HG03039 (cell line): ENCODE measurements around the gene CYP2W1.
"Not testable (repeated sequence)": the region's sequence is repeated elsewhere in the genome, so short reads cannot be mapped to it uniquely, and the experiment has no call there.

Experiments
- ATAC-seq: cut with Tn5 transposase; IDR thresholded peaks from one replicate; pipeline ENCODE4 v1.9.1; 2021; ENCODE audit warnings: mild to moderate bottlenecking, moderate library complexity; ENCODE audit not compliant: unreplicated experiment

CYP2W1 gene

DNA sequence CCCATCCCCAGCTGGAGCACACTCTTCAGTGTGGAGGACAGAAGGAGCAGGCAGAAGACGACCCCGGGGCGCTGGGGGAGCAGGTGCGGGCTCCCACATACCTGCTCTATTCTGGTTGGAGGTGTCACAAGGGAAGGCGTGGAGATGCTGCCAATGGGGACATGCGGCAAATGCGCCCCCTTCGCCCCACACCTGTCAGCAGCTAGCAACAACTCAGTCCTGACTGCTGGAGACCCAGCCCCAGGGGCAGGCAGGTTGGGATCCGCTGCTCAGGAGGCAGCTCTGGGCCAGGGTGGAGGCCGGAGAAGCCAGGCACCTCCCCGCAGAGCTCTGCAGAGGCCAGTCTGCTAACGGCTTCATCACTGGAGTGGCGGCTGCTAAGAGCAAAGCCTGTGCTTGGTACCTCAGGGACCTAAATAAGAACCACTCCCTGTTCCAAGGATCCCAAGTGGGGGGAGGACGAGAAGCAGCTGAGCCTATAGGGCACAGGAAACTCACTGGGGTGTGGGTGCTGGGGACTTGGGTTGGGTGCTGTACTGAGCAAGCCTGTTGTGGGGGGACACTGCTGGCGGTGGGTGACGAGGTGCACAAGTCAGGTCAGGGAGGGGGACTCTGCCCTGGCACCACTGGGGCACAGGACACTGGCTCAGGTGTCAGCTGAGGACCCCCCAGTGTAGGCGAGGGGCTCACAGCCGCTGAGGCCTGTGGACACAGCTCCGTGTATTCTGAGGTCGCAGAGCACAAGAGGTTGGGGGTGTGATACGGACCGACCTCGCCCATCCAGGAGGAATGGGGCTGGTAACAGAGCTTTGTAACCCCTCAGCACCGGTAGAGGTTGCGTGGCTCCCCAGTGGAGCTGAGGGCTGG is 42.1 kb downstream of the CYP2W1 start:
- ATAC-seq, result no peak

DNA sequence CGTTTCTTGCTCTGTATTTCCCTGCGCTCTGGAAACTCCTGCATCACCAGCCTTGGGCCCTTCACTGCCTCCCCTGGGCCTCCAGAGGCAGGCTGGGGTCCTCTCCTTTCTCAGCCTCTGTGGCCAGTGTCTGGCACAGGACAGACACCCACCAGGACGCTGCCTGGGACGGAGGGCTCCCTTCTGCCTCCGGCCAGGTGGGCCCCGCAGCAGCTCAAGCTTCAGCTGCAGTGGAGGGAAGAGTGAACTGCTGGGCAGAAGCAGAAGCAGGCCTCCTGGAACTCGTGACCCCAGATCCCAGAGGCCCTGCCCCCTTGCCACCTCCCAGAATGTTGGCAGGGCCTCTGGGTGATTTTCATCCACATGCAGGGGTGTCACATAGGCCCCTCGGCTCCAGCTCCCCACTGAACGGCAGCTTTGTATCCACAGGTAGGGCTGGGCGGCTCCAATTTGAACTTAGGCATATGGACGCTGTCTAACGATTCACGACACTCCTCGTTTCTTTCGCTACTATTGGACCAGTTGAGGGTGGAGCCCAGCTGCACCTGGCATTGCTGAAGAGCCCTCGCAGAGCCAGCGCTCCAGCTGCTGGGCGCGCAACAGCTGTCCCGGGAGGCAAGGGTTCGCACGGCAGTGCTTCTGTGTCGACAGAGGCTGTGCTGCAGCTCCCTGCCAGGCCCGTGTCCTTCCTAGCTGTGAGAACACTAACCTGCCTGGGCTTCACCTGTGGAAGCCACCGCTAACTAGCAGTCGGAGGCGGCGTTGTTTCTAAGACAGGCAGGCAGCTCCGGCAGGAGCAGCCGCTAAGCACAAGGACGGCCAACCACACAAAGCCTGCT is 43.0 kb downstream of the CYP2W1 start:
- ATAC-seq, result no peak

DNA sequence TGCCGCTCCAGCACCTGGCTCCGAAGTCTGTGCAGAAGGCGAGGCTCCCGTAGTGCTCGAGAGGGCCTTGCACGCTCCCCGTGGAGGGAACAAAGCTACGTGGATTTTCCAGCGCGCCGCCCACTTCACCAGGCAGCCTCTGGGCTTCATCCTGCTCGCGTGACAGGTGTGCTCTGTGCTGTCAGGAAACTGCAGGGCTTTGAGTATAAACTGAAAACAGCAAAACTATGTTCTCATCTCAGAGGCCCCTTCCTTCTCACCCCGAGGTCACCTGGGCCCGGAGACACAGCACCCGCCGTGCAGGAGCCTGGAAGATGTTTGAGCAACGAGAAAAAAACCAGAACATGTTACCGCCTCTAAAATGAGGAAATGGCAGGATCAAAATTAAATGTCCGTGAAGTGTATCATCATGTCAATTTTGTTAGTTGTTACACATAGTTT is 43.8 kb downstream of the CYP2W1 start:
- ATAC-seq, result no peak

DNA sequence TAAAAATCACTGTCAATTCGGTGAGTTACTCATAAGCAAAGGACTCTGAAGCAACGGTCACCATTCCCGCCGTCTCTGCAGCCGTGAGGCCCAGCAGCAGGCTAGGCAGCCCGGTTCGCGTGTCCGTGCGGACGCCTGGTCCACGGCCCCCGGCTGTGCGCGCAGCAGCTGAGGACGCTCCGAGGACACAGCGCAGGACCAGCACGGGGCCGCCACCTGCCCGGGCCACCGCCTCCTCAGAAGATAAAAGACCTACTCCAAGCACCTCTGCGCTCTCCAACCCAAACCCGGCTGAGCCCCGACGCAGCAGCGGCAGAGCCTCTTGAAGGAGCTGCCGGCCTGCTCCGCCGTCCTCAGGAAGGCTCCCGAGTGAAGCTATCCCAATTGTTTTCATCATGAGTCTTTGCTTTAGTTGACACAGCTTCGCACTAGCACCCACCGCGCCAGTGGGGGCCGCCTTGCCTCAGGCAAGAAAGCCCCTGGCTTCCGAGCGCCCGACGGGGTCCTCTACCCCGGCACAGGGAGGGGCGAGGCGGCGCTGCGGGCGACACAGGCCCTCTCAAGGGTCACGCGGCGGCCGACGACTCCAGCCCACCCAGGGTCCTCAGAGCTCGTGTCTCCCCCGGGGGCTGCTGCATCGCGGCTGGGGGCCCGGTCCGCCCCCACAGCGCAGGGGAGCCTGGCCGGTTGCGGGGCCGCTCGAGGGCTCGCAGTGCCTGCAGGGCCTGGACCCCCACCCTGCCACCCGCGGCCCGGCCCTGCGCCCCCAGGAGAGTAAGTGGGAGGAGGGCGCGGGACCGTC is 44.5 kb downstream of the CYP2W1 start:
- ATAC-seq, result peak; percentile 10

DNA sequence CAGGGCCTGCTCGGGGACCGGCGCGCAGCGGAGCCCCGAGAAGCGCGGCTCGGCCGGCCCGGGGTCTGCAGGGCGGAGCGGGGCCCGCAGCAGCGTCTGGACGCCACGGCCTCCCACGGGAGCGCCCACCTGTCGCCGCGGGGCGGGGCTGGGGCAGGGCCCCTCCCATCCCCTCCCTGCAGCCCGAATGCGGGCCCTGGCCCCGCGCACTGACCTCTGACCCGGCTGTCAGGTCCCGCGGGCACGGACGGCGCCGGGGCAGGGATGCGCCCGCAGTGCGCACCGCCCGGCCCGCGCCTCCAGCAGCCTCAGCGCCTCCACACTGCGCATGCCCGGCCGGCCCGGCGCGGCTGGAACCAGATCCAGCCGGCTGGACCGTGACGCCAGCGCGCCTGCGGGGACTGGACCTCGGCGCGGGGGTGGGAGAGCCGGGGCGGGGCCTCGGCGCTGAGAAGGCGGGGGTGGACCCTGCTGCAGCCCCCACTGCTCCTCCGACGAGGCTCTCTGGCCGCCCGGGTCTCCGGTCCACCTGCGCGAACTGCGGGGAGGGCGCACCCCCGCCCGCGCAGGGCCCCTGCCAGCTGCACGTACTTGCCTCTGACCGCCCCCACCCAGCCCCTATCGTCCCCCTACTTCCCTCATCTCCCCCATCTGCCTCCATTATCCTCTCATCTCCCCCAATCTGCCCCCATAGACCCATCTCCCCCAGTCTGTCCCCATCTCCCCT is 45.2 kb downstream of the CYP2W1 start:
- peak; percentile 52 for ATAC-seq

DNA sequence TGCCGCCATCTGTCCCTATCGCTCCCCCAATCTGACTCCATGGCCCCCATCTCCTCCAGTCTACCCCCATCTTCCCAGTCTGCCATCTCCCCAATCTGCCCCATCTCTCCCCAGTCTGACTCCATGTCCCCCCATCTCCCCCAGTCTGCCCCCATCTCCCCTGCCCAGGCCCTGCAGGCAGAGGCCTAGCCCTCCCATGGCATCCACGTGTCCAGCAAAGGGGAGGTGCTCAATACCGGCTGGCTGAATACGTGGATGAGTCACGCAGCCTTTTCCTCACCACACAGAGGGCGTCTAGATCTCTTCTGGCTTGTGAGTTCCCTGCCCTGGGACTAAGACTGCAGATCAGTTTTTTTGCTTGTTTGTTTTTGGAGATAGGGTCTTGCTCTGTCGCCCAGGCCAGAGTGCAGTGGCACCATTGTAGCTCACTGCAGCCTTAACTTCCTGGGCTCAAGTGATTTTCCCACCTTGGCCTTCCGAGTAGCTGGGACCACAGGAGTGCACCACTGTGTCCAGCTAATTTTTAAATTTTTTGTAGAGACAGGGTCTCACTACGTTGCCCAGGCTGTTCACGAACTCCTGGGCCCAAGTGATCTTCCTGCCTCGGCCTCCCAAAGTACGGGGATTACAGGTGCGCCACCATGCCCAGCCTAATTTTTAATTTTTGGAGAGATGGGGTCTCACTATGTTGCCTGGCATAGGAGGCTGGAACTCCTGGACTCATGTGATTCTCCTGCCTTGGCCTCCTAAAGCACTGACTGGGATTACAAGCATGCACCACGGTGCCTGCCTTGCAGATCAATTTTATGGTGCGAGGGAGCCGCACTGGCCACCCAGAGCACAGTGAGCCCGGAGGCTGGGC is 46.0 kb downstream of the CYP2W1 start:
- ATAC-seq, result no peak

DNA sequence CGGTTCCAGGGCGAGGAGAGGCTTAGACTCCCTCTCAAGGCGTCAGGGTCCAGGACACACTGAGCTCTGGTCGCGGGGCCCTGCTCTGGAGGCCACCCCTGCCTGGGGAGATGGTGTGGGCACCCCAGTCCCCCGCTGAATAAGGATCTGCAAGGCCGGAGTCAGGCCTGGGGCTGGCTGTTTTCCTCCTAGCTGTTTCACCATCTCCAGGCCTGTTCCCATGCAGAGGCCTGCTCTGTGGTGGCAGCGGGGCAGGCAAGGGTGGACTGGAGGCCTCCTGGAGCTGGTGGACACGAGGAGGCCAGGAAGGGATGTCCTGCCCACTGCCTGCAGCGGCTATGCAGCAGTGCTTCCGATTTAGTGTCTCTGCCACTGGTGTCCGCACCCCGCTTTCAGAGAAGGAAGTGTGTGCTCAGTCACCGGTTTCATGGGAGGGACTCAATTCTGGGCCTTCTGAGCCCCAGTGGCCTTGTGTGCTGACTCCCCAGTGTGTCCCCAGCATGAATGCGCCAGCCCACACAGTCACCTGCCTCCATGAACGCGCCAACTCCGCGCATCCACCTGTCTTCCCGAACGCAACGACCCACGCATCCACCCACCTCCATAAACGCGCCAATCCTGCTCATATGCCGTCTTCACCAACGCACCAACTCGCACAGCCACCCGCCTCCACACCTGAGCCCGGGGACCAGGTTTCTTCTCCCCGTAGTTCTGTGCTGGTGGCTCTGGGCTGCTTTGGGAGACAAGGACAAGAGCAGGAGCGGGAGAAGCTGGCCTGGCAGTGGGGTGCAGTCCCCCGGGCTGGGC is 46.9 kb downstream of the CYP2W1 start:
- no peak for ATAC-seq

DNA sequence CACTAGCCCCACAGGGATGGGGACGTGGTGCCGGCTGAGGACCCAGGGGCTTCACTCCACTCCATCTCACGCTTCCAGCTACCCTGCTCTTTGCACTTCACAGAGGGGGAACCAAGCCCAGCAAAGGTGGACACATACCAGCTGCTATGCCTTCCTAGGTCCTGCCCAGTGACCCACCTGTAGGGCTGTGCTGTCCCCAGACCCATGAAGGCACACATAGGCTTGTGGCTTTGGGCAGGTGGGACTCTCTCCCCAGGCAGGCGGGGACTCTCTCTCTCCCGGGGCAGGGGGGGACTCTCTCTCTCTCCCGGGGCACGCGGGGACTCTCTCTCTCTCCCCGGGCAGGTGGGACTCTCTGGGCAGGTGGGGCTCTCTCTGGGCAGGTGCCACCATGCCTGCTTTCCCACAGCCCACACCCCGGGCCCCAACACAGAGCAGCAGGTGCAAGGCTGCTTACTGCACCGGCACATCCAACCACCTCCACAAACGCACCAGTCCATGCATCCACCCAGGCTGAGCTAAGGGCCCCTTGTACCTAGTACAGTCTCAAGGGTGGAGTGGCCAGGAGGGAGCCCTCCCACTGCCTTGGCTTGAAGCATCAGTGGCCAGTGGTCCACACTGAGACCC is 47.6 kb downstream of the CYP2W1 start:
- ATAC-seq, result no peak

DNA sequence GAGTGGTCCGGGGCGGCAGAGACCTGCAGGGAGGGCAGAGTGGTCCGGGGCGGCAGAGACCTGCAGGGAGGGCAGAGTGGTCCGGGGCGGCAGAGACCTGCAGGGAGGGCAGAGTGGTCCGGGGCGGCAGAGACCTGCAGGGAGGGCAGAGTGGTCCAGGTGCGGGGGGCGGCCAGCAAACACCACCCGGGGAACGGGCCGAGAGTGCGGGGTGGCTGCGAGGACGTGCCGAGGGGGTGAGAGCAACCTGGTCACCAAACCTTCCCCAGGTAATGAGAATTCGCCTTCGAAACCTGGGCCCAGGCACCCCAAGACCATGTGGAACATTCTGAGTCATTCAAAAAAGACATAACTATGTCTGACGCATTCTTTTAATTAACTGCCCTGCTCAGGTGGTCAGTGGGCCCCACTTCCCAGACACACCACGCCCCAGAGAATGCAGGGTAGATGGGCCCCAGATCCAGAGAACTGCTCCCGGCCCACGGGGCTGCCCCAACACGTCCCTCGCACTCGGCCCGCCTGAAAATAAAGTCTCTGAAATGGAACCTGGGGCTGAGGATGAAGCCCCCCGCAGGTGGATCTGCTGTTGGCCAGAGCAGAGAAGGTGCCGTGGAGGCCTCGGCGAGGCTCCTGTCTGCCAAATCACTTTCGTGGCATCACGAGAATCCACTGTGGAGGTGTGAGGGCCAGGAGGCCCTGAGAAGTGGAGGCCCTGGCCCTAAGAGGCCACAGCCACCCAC is 48.9 kb downstream of the CYP2W1 start:
- ATAC-seq, result no peak

DNA sequence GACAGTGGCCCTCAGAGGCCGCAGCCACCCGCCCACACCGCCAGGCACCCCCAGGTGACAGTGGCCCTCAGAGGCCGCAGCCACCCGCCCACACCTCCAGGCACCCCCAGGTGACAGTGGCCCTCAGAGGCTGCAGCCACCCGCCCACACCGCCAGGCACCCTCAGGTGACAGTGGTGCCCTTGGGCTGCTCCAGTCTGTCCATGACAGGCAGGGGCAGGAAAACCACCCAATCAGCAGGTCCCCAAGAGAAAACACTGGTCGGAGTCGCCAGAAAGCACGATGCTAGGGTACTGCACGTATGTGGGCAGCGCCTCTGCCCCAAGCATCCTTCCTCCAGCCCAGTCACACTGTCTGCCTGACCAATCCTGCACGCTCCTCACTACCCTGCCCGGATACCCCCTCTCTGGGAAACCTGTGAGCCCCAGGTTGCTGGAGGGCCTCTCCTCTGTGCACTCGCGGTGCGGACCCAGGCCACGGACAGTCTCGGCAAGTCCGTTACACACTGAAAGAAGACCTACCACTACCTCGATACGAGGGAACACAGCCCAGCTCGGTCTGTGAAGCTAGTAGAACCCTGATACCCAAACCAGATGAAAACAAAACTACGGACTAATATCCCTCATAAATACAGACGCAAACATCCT is 49.7 kb downstream of the CYP2W1 start:
- no peak for ATAC-seq

DNA sequence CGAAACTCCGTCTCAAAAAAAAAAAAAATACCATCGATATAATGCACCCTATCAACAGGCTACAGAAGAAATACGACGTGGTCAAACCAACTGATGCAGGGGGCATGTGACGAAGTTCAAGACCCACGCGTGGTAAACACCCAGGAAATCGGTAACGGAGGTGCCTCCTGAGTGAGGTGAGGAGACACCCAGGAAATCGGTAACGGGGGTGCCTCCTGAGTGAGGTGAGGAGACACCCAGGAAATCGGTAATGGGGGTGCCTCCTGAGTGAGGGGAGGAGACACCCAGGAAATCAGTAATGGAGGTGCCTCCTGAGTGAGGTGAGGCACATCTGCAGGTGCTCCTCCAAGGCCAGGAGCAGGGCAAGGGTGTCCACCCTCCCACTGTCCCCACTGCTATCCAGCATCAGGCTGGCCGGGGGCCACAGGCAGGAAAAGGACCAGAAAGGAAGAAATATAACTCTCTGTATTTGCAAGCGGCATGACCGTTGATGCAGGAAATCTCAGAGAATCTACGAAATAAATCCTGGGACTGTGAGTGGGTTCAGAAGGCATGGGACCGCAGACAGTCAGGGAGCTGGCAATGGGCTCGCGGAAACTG is 50.7 kb downstream of the CYP2W1 start:
- ATAC-seq, result no peak

DNA sequence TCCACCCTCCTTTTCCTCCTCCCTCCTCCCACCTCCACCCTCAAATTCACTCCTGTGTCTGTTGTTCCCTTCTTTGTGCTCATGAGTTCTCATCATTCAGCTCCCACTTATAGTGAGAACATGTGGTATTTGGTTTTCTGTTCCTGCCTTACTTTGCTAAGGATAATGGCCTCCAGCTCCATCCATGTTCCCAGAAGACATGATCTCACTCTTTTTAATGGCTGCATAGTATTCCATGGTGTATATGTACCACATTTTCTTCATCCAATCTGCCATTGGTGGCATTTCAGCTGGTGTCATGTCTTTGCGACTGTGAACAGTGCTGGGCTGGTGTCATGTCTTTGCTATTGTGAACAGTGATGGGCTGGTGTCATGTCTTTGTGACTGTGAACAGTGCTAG is 51.8 kb downstream of the CYP2W1 start:
- not testable (repeated sequence) for ATAC-seq

DNA sequence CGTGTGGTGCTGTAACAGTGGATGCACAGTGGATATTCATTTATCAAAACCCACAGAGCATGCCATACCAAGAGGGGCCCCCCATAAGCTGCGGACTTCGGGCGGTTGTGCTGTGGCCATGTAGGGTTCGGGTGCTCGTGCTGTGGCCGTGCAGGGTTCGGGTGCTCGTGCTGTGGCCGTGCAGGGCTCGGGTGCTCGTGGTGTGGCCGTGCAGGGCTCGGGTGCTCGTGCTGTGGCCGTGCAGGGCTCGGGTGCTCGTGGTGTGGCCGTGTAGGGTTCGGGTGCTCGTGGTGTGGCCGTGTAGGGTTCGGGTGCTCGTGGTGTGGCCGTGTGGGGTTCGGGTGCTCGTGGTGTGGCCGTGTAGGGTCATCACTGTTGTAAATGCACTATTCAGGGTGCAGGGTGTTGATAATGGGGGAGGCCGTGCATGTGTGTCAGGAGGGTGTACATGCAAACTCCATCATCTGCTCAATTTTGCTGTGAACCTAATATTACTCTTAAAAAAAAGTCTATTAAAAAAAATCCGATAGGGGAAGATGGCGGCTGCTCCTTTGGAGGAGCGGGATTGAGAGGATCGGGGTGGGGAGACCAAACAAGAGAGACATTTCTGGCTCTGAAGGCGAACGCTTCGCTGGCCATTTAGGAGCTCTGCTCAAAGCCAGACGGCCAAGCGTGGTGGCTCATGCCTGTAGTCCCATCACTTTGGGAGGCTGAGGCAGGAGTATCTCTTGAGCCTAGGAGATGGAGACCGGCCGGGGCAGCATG is 53.4 kb downstream of the CYP2W1 start:
- not testable (repeated sequence) for ATAC-seq
